A549 (cell line): Measurements from ENCODE around the gene ADGRB2. TPM values are rescaled to one million over a fixed set of nuclear protein-coding genes. Genes with fewer than 3 reads are reported as not detected.

Experiments
- ATAC-seq, 2 experiments: fragments of 200-7000 bp in 1 of 2; fragments of >200 bp in 1 of 2; cut with Nextera tagmentation in 1 of 2; cut with Tn5 transposase in 1 of 2; 3 replicates each; pipeline versions ENCODE4 v1.8.0 to v1.9.1; 2018 to 2020; ENCODE audit warnings: mild to moderate bottlenecking in 1 of 2, moderate library complexity in 1 of 2
- CTCF ChIA-PET: fragments of 300-600 bp; sonication (Branson Sonifier 250); formaldehyde crosslinking; extraction: SDS; loops from one replicate; lab custom pipeline; 2021; ENCODE audit warnings: antibody characterized with exemption, inconsistent platforms; lab: Yijun Ruan, JAX
- POLR2A ChIA-PET: fragments of 350-600 bp; formaldehyde crosslinking; extraction: SDS; loops from one replicate; lab custom pipeline; 2021; ENCODE audit warnings: antibody characterized with exemption, inconsistent platforms; lab: Yijun Ruan, JAX
- DNase-seq, 2 experiments: peaks; one replicate each; pipeline versions ENCODE4 v3.0.0 to v3.0.0-alpha.2; 2011 to 2016; ENCODE audit warnings: low read depth in 1 of 2, low spot score in 1 of 2
- FAIRE-seq: peaks from 2 replicates; lab custom pipeline; 2011; peaks lifted over from hg19 to GRCh38; lab: Jason Lieb, UNC
- H3K27ac ChIP-seq, 2 experiments: fragments of >200 bp; sonication (Bioruptor Twin); formaldehyde crosslinking; 3 replicates each; pipeline ENCODE4 v1.5.1; 2016 to 2017
- H3K4me1 ChIP-seq: fragments of >200 bp; sonication (Bioruptor Twin); formaldehyde crosslinking; 3 replicates; pipeline ENCODE4 v1.6.1; 2016
- H3K4me2 ChIP-seq: fragments of >200 bp; sonication (Bioruptor Twin); formaldehyde crosslinking; 3 replicates; pipeline ENCODE4 v1.6.1; 2016
- H3K4me3 ChIP-seq: fragments of >200 bp; sonication (Bioruptor Twin); formaldehyde crosslinking; 3 replicates; pipeline ENCODE4 v1.5.1; 2016
- H3K9me3 ChIP-seq: fragments of >200 bp; sonication (Bioruptor Twin); formaldehyde crosslinking; 3 replicates; pipeline ENCODE4 v1.6.1; 2016
- BCL3 ChIP-seq: fragments of >200 bp; sonication (Bioruptor Twin); formaldehyde crosslinking; IDR thresholded peaks from 3 replicates; pipeline ENCODE4 v1.6.1; 2016
- CBX8 ChIP-seq: fragments of 200-600 bp; sonication (generic); IDR thresholded peaks from 2 replicates; pipeline ENCODE4 v1.6.1; 2016
- EHF ChIP-seq: fragments of 250-450 bp; sonication (Bioruptor Pico); IDR thresholded peaks from 2 replicates; pipeline ENCODE4 v1.5.0; 2020; ENCODE audit warnings: mild to moderate bottlenecking
- GATA3 ChIP-seq: IDR thresholded peaks from 2 replicates; pipeline ENCODE4 v1.6.1; 2012; ENCODE audit warnings: borderline replicate concordance
- HOXB13 ChIP-seq: fragments of 250-450 bp; sonication (Bioruptor Pico); IDR thresholded peaks from 2 replicates; pipeline ENCODE4 v1.5.0; 2020; ENCODE audit warnings: low read depth, mild to moderate bottlenecking, moderate library complexity
- KDM1A ChIP-seq: fragments of 200-600 bp; sonication (generic); IDR thresholded peaks from 2 replicates; pipeline ENCODE4 v1.6.1; 2016; ENCODE audit warnings: low read depth, mild to moderate bottlenecking
- MAFK ChIP-seq: fragments of 450-650 bp; IDR thresholded peaks from 2 replicates; pipeline ENCODE4 v1.6.1; 2014; ENCODE audit not compliant: partially characterized antibody
- MYC ChIP-seq: IDR thresholded peaks from 2 replicates; pipeline ENCODE4 v1.6.1; 2012; ENCODE audit warnings: mild to moderate bottlenecking, inconsistent platforms, low read length, improper control_type of control experiment, borderline replicate concordance
- POLR2A ChIP-seq: IDR thresholded peaks from 2 replicates; pipeline ENCODE4 v1.6.1; 2012; ENCODE audit warnings: mild to moderate bottlenecking, low read length
- POLR2AphosphoS2 ChIP-seq: conservative IDR thresholded peaks from 2 replicates; pipeline ENCODE4 v1.6.1; 2012; ENCODE audit warnings: low read length, improper control_type of control experiment, inconsistent platforms
- RARB ChIP-seq: fragments of 250-450 bp; sonication (Bioruptor Pico); IDR thresholded peaks from 2 replicates; pipeline ENCODE4 v1.8.0; 2021; ENCODE audit warnings: mild to moderate bottlenecking, moderate library complexity
- REST ChIP-seq: fragments of 200-600 bp; sonication (generic); IDR thresholded peaks from 2 replicates; pipeline ENCODE4 v1.6.1; 2016; ENCODE audit warnings: antibody characterized with exemption, mild to moderate bottlenecking, moderate library complexity
- USF2 ChIP-seq: fragments of 450-650 bp; IDR thresholded peaks from 2 replicates; pipeline ENCODE4 v1.6.1; 2014; ENCODE audit warnings: antibody characterized with exemption
- ZC3H11A ChIP-seq: fragments of 450-650 bp; IDR thresholded peaks from 2 replicates; pipeline ENCODE4 v1.6.1; 2014; ENCODE audit warnings: antibody characterized with exemption, mild to moderate bottlenecking
- ZFP36 ChIP-seq: fragments of 450-650 bp; IDR thresholded peaks from 2 replicates; pipeline ENCODE4 v1.6.1; 2014; ENCODE audit warnings: borderline replicate concordance; ENCODE audit not compliant: partially characterized antibody
- ZNF302 ChIP-seq: fragments of 250-450 bp; sonication (Bioruptor Pico); IDR thresholded peaks from 2 replicates; pipeline ENCODE4 v1.9.0; 2021; ENCODE audit warnings: inconsistent platforms, mild to moderate bottlenecking, moderate library complexity
- WGBS: methylation state at CpG from one replicate; pipeline ENCODE4 v1.1.6; 2017; ENCODE audit errors: missing lambda C conversion rate; 5-methylcytosine and 5-hydroxymethylcytosine counted together
- polyA plus RNA-seq, 4 experiments: library from polyadenylated mRNA; depleted of rRNA in 3 of 4; stranded (reverse); fragments of >200 nt; fragmentation: RNase III in 1 of 4; extraction: RNeasy Plus Mini Kit Qiagen cat#74134 plus additional on column Dnase treatment in 1 of 4; gene quantifications; 2 replicates in 3 of 4; 3 replicates in 1 of 4; pipeline ENCODE4 v1.2.3, GENCODE V29; 2011 to 2017

Gene ADGRB2
- polyA plus RNA-seq, 2 of the 4 experiments (the other 2 are of a cell fraction), result 2.3 to 6.6 TPM

- no peak for TF ChIP-seq REST
- no peak for TF ChIP-seq POLR2A
- no peak for TF ChIP-seq ZNF302 (CRISPR knock-in tag)
Observed at GRCh38 chr1:31694964-31695313, 69.2 kb downstream of the ADGRB2 start (continued).

GRCh38 chr1:31694069-31694963, 69.8 kb downstream of the ADGRB2 start:
- no peaks in the 10 kb centered on the region for H3K9me3 ChIP-seq
- no peak overlapping the region for H3K4me3 ChIP-seq
- WGBS, result 86% methylated on average over 9 of the region's 12 CpGs
- TF ChIP-seq GATA3 (no peak), ZFP36 (peak; percentile 51), RARB (CRISPR knock-in tag) (no peak), ZC3H11A (no peak), KDM1A (peak; percentile 49; the same call in 1 of the 2 replicates), MYC (no peak), MAFK (no peak), USF2 (no peak)
- H3K4me2 ChIP-seq, result no peak overlapping the region
- peak overlapping the region in 1 of 2 experiments; percentile 95; a peak in 3 of 6 replicates for H3K27ac ChIP-seq
- ChIA-PET CTCF (interaction anchor here (2.1 to 6.3 kb wide), 2 partner anchors 21 to 22 kb away, joined by 8 to 40 read pairs; no protein-coding TSS in a partner anchor), POLR2A (no interaction called here)
- ATAC-seq (no peak), FAIRE-seq (no peak), DNase-seq (no peak)
- peaks cover 62% of the 10 kb centered on the region for H3K4me1 ChIP-seq

- POLR2A ChIA-PET, result no interaction called here
- no peak overlapping the region for H3K4me2 ChIP-seq
- CTCF ChIA-PET, result interaction anchor here (6.3 kb wide), 1 partner anchor 23 kb away, joined by 40 read pairs; no protein-coding TSS in a partner anchor
- WGBS, result 67% methylated on average over 7 of the region's 10 CpGs
- ATAC-seq, result no peak
- no peak overlapping the region for H3K4me3 ChIP-seq
- peaks cover 68% of the 10 kb centered on the region for H3K4me1 ChIP-seq
- no peak for DNase-seq
- no peaks in the 10 kb centered on the region for H3K9me3 ChIP-seq
- FAIRE-seq, result no peak
- peak overlapping the region; percentile 68 to 95; a peak in 5 of 6 replicates for H3K27ac ChIP-seq
- no peak for TF ChIP-seq HOXB13 (CRISPR knock-in tag)
- TF ChIP-seq POLR2AphosphoS2, result no peak
- no peak for TF ChIP-seq REST
- TF ChIP-seq EHF, result no peak
- no peak for TF ChIP-seq MAFK
- no peak for TF ChIP-seq CBX8
- TF ChIP-seq BCL3, result no peak
Observed at GRCh38 chr1:31693231-31693630, 70.9 kb downstream of the ADGRB2 start.
